Measurements from ENCODE around the gene FST.

Gene FST, protein sequence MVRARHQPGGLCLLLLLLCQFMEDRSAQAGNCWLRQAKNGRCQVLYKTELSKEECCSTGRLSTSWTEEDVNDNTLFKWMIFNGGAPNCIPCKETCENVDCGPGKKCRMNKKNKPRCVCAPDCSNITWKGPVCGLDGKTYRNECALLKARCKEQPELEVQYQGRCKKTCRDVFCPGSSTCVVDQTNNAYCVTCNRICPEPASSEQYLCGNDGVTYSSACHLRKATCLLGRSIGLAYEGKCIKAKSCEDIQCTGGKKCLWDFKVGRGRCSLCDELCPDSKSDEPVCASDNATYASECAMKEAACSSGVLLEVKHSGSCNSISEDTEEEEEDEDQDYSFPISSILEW

DNA sequence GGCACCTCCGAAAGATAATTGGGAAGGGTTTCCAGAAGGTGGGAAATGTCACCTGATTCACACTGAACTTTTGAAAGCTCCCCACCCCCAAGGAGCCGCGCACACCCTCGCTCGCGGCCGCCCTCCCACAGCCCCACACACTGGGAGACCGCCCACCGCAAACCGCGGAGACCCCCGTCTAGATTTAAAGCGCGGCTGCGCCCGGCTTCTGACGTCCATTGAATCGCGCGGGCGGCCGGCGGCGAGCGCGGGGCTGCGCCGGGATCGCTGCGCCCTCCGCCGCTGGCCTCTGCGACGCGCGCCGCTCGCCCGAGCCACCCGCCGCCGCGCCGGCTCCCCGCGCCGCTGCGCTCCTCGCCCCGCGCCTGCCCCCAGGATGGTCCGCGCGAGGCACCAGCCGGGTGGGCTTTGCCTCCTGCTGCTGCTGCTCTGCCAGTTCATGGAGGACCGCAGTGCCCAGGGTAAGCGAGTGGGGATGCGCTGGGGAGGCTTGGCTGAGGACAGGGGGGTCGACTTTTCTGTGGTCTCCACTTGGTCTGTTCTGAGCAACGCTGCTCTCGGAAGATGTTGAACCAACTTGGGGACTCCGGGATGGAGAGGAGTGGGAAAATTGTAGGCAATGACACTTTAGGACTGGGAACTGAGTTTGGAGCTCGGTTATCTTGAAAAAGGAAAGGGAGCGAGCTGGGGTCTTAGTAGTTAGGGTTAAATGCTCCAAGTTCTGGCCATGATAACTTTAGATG lies at the start of gene FST:
FST (plus strand) TSS at position 214 of the 743 bp plus-strand sequence; CDS start at position 377, 163 bp downstream.
- TF ChIP-seq, protein P1, sequence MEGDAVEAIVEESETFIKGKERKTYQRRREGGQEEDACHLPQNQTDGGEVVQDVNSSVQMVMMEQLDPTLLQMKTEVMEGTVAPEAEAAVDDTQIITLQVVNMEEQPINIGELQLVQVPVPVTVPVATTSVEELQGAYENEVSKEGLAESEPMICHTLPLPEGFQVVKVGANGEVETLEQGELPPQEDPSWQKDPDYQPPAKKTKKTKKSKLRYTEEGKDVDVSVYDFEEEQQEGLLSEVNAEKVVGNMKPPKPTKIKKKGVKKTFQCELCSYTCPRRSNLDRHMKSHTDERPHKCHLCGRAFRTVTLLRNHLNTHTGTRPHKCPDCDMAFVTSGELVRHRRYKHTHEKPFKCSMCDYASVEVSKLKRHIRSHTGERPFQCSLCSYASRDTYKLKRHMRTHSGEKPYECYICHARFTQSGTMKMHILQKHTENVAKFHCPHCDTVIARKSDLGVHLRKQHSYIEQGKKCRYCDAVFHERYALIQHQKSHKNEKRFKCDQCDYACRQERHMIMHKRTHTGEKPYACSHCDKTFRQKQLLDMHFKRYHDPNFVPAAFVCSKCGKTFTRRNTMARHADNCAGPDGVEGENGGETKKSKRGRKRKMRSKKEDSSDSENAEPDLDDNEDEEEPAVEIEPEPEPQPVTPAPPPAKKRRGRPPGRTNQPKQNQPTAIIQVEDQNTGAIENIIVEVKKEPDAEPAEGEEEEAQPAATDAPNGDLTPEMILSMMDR (IDR thresholded peaks at IDR 0.05; ENCODE audit: low read length, missing control alignments) = no peak
- DNase-seq (ENCODE audit: low read depth) = peak; percentile 32
- H3K4me3 ChIP-seq (replicated peaks; ENCODE audit: low read depth, low read length) = peak within 1 kb of the TSS; percentile 80

DNA sequence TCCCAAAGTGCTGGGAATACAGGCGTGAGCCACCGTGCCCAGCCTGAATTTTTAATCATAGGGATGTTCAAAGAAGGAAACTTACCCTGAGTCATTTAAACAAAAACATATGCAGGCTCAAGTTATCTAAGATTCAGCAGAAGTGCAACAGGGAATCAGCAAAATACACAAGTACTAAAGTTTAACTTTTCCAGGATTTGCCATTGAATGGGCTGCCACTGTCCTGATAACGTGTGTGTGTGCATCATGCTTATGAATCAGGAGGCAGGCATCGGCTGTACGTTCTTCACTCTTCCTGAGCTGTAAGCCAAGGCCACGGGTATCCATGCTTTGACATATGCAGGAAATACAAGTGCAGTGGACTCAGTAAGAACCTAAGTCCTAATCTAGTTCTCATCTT lies 48.8 kb upstream of the FST start:
- no peak overlapping the region for H3K4me3 ChIP-seq (replicated peaks; ENCODE audit: low read depth, low read length)
- TF ChIP-seq, protein P1 (IDR thresholded peaks at IDR 0.05; ENCODE audit: low read length, missing control alignments) = no peak
- peak; percentile 39 for DNase-seq (ENCODE audit: low read depth)

DNA sequence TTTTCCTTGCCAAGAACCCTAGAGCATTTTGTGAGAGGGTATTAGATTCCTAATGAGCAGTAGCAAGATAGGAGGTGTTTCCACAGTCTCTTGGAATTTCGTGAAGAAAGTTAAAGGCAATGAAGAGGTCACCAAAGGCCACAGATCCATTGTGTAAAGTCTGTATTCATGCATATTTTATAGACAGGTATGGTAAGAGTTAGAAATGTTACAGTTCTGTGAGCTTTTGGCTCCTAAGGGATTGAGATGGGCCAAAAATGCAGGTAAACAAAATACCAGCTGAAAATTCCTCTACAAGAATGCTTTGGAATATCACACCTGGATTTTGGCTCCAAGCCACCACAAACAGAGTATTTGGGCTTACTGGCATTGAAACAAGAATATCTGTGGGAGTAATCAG lies 47.4 kb upstream of the FST start:
- TF ChIP-seq, protein P1 (IDR thresholded peaks at IDR 0.05; ENCODE audit: low read length, missing control alignments) = no peak
- no peak overlapping the region for H3K4me3 ChIP-seq (replicated peaks; ENCODE audit: low read depth, low read length)
- no peak for DNase-seq (ENCODE audit: low read depth)

DNA sequence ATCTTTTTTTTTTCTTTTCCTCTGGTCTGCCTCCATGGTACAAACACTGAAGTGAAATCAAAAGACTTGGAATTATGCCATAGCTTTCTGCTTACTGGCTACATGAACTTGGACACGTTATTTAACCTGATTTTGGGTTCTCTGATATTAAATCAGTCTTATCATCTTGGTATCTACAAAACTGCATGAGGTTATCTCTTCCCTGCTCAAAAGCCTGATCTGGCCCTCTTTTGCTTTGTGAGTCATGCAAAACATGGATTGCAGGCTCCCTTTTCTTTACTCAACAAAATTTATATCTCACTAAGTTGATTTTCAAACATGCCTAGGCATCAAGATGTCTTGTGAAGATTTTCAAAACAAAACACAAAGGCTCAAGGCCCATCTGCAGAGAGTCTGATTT lies 45.9 kb upstream of the FST start:
- TF ChIP-seq, protein P1 (IDR thresholded peaks at IDR 0.05; ENCODE audit: low read length, missing control alignments) = no peak
- DNase-seq (ENCODE audit: low read depth) = no peak

DNA sequence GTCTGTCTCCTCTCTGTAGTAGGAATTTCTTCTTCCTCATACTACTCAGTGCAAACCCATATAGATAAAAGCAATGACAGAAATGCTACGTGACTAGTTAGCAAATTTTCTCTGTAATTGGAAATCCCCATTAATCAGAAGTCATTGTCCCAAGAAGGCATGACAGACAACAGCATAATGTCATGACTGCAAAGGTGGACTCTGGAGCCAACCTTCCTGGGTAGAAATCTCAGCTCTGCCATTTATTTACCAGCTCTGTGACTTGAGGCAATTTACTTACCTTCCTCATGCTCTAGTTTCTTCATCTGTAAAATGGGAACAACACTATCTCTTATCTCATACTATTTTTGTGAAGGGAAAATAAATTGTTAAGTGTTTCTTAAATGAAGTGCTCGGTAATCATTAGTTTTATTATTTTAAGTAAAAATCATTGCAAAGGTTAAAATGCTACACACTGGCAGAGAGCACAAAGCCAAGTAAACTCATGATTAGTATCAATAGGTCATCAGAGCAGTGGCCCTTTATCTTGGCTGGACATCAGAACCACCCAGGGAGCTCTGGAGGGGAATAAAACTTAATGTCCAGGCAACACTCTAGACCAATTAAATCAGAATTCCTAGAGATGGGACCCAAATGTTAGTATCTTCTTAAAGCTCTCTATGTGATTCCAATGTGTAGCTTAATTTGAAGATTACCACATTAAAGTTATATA lies 43.8 kb upstream of the FST start:
- H3K4me3 ChIP-seq (replicated peaks; ENCODE audit: low read depth, low read length) = no peak overlapping the region
- TF ChIP-seq, protein P1 (IDR thresholded peaks at IDR 0.05; ENCODE audit: low read length, missing control alignments) = no peak
- no peak for DNase-seq (ENCODE audit: low read depth)

More for the DNA sequence above, 45.9 kb upstream of the FST start:
- H3K4me3 ChIP-seq (replicated peaks; ENCODE audit: low read depth, low read length) = no peak overlapping the region

DNA sequence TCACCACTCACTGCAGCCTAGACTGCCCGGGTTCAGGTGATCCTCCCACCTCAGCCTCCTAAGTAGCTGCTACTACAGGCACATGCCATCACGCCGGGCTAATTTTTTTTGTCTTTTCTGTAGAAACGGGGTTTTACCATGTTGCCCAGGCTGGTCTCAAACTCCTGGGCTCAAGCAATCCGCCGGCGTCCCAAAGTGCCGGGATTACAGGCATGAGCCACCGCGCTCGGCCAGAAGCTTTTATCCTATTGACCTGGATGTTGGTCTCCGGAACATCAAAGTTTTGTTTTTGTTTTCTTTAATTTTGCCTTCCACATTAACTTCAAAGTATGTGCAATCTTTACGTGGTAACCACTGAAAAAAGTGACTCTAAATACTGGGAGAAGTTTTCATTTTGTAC lies 42.4 kb upstream of the FST start:
- TF ChIP-seq, protein P1 (IDR thresholded peaks at IDR 0.05; ENCODE audit: low read length, missing control alignments) = no peak
- DNase-seq (ENCODE audit: low read depth) = no peak
- no peak overlapping the region for H3K4me3 ChIP-seq (replicated peaks; ENCODE audit: low read depth, low read length)
